Measurements from ENCODE around the gene MS4A14. TPM values are rescaled to one million over a fixed set of nuclear protein-coding genes. Genes with fewer than 3 reads are reported as not detected.

The MS4A14 gene
- total and polyA plus RNA-seq, 2 of the 4 experiments (the other 2 are of a cell fraction), result not detected

DNA sequence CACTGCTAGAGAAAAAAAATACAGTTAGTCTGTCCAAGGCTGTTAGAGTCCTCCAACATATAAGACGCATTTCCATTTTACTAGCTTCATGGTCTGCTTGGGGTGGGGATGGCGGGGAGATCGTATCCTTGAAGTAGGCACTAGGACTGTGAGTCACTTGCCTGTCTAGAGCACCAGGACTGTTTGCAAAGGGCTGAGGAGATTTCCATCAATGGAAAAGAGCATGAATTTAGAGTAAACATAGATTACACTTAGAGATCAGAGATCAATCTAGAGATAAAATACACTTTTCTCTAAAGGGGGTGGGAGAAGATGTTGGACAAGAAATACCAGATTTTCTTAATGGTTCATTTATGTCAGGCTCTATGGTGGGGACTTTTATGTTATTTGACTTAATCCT lies 19.7 kb upstream of the MS4A14 start:
- H4K5ac ChIP-seq (ENCODE audit: low read depth, low read length), result no peak overlapping the region
- no peak overlapping the region for H3K4me3 ChIP-seq (ENCODE audit: insufficient read depth, low read depth, low read length)
- H3K36me3 ChIP-seq (ENCODE audit: control insufficient read depth, insufficient read depth, low read length), result no peaks in the 10 kb centered on the region
- H4K91ac ChIP-seq (ENCODE audit: insufficient read depth, low read depth, low read length), result no peak overlapping the region
- H4K8ac ChIP-seq (ENCODE audit: low read depth in 2 of 2, low read length in 2 of 2), result no peak overlapping the region
- no peak overlapping the region for H2AK5ac ChIP-seq (ENCODE audit: low read depth, low read length)
- H2BK120ac ChIP-seq (ENCODE audit: low read depth, low read length), result no peak overlapping the region
- no peak overlapping the region for H3K27ac ChIP-seq (ENCODE audit: insufficient read depth, low read length)
- no peak overlapping the region for H2BK15ac ChIP-seq (ENCODE audit: low read depth, low read length)
- H3K79me1 ChIP-seq (ENCODE audit: low read depth in 1 of 2, low read length in 2 of 2), result no peaks in the 10 kb centered on the region
- TF ChIP-seq RFX5 (IDR thresholded peaks at IDR 0.05; ENCODE audit: low read depth, low read length), result no peak
- TF ChIP-seq FOS (IDR thresholded peaks at IDR 0.05; ENCODE audit: low read depth, low read length), result no peak
- TF ChIP-seq SMC3 (IDR thresholded peaks at IDR 0.05; ENCODE audit: low read depth, low read length), result no peak
- TF ChIP-seq, protein P1, sequence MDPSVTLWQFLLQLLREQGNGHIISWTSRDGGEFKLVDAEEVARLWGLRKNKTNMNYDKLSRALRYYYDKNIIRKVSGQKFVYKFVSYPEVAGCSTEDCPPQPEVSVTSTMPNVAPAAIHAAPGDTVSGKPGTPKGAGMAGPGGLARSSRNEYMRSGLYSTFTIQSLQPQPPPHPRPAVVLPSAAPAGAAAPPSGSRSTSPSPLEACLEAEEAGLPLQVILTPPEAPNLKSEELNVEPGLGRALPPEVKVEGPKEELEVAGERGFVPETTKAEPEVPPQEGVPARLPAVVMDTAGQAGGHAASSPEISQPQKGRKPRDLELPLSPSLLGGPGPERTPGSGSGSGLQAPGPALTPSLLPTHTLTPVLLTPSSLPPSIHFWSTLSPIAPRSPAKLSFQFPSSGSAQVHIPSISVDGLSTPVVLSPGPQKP (IDR thresholded peaks at IDR 0.05; ENCODE audit: borderline replicate concordance, low read depth, low read length), result no peak
- TF ChIP-seq RAD21 (IDR thresholded peaks at IDR 0.05; ENCODE audit: low read length), result no peak
- TF ChIP-seq MAZ (IDR thresholded peaks at IDR 0.05; ENCODE audit: borderline replicate concordance, low read depth, low read length), result no peak
- no peak for TF ChIP-seq CEBPB (IDR thresholded peaks at IDR 0.05; ENCODE audit: low read depth, low read length)
- TF ChIP-seq, protein P2, sequence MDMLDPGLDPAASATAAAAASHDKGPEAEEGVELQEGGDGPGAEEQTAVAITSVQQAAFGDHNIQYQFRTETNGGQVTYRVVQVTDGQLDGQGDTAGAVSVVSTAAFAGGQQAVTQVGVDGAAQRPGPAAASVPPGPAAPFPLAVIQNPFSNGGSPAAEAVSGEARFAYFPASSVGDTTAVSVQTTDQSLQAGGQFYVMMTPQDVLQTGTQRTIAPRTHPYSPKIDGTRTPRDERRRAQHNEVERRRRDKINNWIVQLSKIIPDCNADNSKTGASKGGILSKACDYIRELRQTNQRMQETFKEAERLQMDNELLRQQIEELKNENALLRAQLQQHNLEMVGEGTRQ (IDR thresholded peaks at IDR 0.05; ENCODE audit: low read depth, low read length), result no peak
- no peak for TF ChIP-seq MXI1 (IDR thresholded peaks at IDR 0.05; ENCODE audit: borderline replicate concordance, low read depth, low read length)
- TF ChIP-seq CHD1 (IDR thresholded peaks at IDR 0.05; ENCODE audit: low read depth, low read length), result no peak
- TF ChIP-seq BHLHE40 (IDR thresholded peaks at IDR 0.05; ENCODE audit: low read depth, low read length), result no peak
- no peak overlapping the region for H3K4ac ChIP-seq (ENCODE audit: low read depth, low read length)
- no peak overlapping the region for H2BK5ac ChIP-seq (ENCODE audit: low read depth, low read length, poor library complexity, severe bottlenecking)
- no peak for ATAC-seq (ENCODE audit: low read depth)
- POLR2A ChIA-PET (ENCODE audit: unreplicated experiment), result no interaction called here
- no peak overlapping the region for H2BK20ac ChIP-seq (ENCODE audit: low read depth, low read length)
- no peaks in the 10 kb centered on the region for H3K27me3 ChIP-seq (ENCODE audit: control insufficient read depth, insufficient read depth, low read length)
- intact Hi-C loops (cut with micrococcal nuclease), result no loop called here
- no peaks in the 10 kb centered on the region for H3K4me1 ChIP-seq (ENCODE audit: control insufficient read depth, insufficient read depth, low read length)
- no peak overlapping the region for H2AK9ac ChIP-seq (replicated peaks; ENCODE audit: low read depth, low read length, poor library complexity)
- H3K4me2 ChIP-seq (ENCODE audit: low read depth, low read length), result no peak overlapping the region
- no TSS peak for BruUV-seq (replicated peaks)
- no peak for DNase-seq
- no peaks in the 10 kb centered on the region for H3K9me1 ChIP-seq (ENCODE audit: insufficient read depth, low read length)
- H3K9me3 ChIP-seq (ENCODE audit: control insufficient read depth, insufficient read depth, low read length), result peaks cover 2% of the 10 kb centered on the region; the same call in 1 of the 2 replicates
- H4K20me1 ChIP-seq (ENCODE audit: insufficient read depth, low read length), result no peaks in the 10 kb centered on the region
- in situ Hi-C loops (cut with MboI; ENCODE audit: low sequenced_read_pairs), result no loop called here
- dilution Hi-C loops (cut with HindIII; ENCODE audit: low sequenced_read_pairs, unreplicated experiment), result no loop called here
- no peak overlapping the region for H2AFZ ChIP-seq (replicated peaks; ENCODE audit: low read length, poor library complexity)
- H3K23ac ChIP-seq (ENCODE audit: low read depth, low read length), result no peak overlapping the region
- H3K14ac ChIP-seq (replicated peaks; ENCODE audit: low read depth, low read length), result no peak overlapping the region
- H3K18ac ChIP-seq (ENCODE audit: low read depth, low read length), result no peak overlapping the region
- no peak overlapping the region for H3K9ac ChIP-seq (ENCODE audit: low read depth, low read length)
- CTCF ChIA-PET, result no interaction called here
- no CpG with 5 or more reads among the region's 3 CpGs for WGBS, 2 experiments (ENCODE audit: extremely low coverage in 2 of 2, insufficient read length in 1 of 2)
- H3K56ac ChIP-seq (ENCODE audit: extremely low read depth, insufficient read depth, low read length), result no peak overlapping the region

Measured in IMR-90 (cell line).